HG03575 (cell line): ENCODE data around the gene PRKCG.
"Not testable (repeated sequence)": the region's sequence is repeated elsewhere in the genome, so short reads cannot be mapped to it uniquely, and the experiment has no call there.

Experiments
- ATAC-seq: cut with Tn5 transposase; IDR thresholded peaks from one replicate; pipeline ENCODE4 v1.9.1; 2021; ENCODE audit not compliant: unreplicated experiment, insufficient number of reproducible peaks, low FRiP score; ENCODE audit errors: extremely low read depth

Gene PRKCG

DNA sequence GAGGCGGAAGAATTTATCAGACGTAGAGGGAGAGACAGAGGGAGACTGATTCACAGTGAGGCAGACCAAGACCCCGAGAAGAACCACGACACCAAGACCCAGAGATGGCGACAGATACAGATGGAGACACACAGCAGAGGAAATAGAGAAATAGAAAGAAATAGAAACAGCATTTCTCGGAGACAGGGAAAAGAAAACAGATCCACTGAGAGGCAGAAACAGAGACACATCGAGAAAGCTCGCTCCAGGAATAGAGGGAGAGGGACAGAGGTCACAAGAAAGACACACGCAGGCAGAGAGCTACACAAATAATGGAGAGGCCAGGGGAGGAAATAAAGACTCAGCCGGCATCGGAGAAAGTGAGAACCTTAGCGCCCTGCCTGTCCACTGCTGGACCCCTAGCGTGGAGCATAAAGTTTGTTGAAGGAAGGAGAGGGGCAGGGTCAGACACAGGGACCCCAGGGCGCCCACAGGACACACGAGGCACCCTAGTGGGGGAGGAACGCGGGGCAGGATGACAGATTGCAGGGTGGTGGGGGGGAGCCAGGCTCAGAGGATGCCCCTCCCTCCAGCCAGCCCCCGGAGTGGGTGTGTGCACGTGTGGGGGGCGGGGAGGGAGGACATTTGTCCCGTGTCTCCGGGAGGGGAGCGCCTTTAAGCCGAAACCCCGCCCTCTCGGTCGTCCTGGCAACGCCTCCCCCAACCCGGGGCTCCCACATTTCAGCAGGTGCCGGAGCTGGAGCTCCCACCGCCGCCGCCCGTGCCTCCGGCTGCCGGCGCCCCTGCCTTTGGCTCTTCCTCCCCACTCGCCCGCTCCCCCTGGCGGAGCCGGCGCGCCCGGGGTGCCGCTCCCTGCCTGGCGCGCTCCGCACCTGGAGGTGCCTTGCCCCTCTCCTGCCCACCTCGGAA, at the start of gene PRKCG:
Gene PRKCG, plus strand, starts transcription at position 716 of the 909 bp plus-strand sequence. CDS start 298 bp downstream, outside the sequence.
- ATAC-seq: no peak

DNA sequence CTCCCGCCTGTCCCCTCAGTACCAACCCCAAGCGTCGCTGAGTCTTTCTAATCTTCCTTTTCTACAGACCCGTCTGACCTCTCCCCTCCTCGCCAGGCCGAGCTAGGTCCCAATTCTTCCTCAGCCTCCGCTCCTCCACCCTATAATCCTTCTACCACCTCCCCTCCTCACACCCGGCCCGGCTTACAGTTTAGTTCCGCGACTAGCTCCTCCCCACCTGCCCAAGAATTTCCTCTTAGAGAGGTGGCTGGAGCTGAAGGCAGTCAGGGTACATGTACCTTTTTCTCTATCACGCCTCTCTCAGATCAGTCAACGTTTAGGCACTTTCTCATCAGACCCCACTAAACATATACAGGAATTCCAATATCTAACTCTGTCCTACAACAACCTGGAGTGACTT, 49.1 kb upstream of the PRKCG start:
- ATAC-seq: not testable (repeated sequence)

DNA sequence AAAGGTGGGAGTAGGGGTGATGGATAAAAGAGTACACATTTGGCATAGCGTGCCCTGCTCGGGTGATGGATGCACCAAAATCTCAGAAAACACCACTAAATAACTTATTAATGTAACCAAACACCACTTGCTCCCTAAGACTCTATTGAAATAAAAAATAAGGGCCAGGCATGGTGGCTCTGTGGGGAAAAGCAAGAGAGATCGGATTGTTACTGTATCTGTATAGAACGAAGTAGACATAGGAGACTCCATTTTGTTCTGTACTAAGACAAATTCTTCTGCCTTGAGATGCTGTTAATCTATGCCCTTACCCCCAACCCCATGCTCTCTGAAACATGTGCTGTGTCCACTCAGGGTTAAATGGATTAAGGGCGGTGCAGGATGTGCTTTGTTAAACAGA, 43.6 kb upstream of the PRKCG start:
- not testable (repeated sequence) for ATAC-seq

DNA sequence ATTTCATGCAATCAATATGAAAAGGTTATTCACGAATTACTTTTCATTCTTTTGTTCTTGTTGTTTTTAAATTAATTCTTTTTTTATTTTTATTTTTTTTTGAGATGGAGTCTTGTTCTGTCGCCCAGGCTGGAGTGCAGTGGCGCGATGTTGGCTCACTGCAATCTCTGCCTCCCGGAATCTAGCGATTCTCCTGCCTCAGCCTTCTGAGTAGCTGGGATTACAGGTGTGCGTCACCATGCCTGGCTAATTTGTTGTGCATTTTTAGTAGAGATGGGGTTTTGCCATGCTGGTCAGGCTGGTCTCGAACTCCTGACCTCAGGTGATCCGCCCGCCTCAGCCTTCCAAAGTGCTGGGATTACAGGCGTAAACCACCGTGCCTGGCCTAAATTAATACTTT, 41.8 kb upstream of the PRKCG start:
- not testable (repeated sequence) for ATAC-seq

DNA sequence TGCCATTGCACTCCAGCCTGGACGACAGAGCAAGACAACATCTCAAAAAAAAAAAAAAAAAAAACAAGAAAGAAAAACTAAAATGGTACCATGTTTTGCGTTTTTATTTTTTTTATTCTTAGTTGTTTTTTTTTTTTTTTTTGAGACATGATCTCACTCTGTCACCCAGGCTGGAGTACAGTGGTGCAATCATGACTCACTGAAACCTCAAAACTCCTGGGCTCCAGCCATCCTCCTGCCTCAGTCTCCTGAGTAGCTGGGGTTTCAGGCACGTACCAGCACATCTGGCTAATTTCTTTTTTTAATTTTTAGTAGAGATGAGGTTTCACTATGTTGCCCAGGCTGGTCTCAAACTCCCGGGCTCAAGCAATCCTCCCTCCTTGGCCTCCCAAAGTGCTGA, 41.1 kb upstream of the PRKCG start:
- not testable (repeated sequence) for ATAC-seq

DNA sequence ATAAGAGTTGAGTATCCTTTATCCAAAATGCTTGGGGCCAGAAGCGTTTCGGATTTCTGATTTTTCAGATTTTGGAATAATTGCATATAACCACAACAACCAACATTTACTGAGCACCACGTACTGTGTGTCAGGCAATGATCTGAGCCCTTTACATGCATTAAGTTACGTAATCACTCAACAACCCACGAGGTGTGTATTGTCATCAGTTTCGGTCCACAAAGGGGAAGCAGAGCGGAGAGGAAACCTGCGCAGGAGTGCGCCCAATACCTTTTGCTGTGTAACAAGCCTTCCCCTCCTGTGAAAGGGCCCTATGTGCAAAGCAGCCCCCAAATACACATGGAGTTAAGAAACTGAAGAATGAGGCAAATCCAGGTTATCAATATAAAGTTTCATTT, 37.1 kb upstream of the PRKCG start:
- ATAC-seq: no peak

DNA sequence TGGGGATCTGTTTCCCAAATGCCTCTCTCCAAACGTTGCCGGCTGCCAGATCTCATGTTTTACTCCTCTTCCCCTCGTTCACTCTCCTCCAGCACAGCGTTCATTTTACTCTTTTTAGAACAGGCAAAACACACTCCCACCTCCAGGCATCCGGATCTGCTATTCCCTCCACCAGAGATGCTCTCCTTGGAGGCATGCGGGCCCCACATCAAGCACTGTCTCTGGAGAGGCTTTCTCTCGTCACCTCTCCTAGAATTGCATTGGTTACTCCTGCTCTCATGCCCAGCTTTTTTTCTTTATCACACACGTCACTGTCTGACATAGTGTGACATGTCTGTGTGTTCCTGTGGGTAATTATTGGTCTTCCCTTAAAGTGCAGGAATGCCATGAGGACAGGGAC, 34.4 kb upstream of the PRKCG start:
- ATAC-seq: no peak

DNA sequence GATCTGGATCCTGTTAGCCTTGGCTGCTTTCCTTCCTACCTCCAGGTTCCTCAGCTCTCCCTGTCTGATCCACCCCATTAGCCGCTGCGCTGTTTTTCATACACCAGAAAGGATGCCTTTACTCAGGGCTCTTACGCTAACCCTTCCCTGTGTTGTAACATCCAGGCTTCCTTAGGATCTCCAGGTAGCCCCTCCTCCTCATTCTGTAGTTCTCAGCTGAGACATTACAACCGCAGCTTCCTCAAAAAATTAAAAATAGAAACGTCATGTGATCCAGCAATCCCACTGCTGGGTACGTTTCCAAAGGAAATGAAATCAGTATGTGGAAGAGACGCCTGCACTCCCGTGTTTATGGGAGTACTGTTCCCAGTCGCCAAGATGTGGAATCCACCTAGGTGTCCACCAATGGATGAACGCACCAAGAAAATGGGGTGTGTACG, 32.7 kb upstream of the PRKCG start:
- no peak for ATAC-seq

GRCh38 chr19:53853707-53854106, 28.3 kb upstream of the PRKCG start:
- ATAC-seq: no peak

DNA sequence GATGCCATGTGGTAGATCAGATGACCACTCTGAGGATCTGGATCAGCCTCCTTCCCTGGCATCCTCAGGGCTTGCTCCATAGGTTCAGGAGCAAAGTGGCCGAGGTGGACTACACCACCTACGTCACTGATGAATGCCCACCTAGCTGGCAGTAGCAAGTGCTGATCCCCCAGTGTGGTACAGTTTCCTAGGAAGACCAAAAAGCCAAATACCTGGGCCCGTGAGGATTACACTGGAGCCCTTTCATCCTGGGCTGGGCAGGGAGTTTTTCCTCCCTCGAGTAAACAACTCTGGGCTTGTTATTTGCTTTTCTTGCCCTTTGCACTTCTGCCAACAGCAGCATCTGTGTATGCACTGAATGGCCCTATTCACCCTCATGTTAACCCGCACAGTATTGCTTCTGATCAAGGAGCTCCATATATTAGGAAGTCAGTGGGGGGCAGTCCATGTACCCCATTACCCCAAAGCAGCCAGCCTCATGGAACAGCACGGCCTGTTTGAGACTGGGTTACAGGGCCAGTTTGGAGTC, 17.6 kb upstream of the PRKCG start:
- ATAC-seq: no peak

DNA sequence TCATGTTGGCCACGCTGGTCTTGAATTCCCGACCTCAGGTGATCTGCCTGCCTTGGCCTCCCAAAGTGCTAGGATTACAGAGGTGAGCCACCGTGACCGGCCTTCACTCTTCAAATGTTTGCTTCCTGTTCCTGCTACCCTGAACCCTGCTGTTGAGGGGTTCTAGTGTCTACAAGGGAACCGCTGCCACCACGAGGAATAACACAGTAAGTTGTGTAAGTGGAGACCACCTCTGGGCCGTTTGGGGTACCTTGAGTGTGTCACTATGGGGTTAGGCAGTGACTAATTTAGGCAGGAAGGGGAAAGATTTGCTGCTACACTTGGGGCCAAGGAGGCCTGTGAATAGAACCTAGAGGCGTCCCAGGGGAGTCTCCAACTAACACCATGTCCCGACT, 16.5 kb upstream of the PRKCG start:
- no peak for ATAC-seq

DNA sequence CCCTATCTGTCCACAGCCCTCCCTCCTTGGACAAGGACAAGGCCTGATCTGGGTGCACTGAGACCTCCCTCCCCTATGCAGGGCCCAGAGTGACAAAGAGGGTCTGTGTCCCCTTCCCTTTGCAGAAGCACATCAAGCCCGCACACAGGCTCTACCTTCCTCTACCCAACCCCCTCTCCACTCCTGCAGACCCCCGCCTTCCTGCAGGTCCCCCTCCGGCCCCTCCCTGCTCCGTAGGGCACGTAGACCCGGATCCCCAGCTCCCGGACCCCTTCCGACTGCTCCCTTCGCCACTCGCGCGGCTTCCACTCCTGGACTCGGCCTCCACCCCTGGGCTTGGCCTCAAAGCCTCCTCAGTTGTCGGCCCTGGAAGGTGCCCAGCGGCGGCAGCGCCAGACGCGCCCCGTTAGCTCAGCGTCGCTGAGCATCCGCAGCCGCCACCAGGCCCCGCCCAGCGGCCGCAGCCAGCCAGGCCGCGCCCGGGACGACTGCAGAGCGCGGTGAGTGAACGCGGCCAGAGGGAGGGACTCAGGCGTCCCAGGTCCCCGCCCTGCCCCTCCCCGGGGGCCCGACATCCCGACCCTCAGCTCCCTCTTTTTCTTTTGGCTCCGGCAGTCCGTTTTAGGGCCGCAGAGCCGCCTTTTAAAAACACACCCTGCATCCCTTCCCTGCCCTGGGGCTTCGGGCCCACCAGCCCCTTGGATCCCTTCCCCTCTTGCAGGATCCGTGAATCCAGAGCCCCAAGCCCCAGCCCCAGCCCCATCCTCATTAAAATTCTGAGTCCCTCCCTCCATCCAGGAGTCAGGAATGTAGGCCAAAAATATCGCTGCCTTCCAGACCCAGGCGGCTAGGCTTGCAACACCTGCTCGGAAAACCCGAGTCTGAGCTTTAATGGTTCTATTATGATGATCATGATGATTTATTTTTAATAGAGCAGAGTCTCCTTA, 15.8 kb upstream of the PRKCG start:
- ATAC-seq: no peak

DNA sequence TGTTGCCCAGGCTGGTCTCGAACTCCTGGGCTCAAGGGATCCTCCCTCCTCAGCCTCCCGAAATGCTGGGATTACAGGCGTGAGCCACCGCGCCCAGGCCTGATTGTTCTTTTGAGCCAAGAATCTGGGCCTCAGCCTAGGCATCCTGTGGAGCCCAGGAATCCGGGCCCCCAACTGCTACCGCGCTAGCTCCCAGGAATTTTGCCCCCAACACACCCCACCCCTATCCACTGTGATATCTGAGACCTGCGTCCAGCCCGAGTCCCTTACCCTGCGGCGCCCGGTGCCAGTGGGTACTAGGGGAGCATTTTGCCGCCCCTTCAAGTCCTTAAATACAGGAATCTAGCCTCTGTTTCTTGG, 15.2 kb upstream of the PRKCG start:
- ATAC-seq: no peak

DNA sequence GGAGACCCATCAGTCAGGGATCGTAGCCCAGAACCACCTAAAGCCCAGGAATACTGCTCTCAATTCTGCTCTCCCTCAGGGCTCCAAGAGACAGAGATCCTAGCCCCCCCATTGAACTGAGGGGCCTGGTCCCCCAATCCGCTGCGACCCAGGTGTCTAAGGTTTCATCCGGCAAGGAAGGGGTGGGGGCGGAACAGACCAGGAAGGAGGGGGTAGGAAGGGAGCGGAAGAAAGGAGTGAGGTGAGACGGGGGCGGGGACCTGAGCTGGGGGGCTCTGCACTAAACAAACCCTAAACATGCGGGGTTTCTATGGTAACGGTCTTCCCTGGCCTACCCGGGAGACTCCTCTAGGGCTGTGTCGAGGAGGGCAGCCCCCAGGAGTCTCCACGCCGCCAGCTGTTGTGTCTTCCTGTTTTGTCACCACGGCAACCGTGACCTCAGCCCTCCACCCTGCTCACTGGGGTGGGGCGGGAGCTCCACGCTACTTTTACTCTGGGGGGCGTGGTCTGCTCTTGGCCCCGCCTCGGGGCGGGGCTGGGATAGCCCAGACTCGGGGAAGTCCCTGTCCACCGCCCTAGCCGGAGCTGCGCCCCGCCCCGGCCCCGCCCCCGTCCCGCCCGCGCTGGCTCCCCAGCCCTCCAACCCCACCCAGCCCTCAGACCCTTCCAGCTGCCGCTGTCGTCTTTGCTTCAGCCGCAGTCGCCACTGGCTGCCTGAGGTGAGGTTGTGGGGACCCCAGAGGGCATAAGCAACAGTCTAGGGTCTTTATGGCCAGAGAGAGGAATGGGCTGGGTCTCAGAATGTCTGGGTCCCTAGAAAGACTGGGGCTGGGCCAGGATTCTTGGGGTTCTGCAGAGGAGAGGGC, 14.5 kb upstream of the PRKCG start, which contains the start of gene MYADM:
Gene MYADM, plus strand, starts transcription at position 659 of the 866 bp plus-strand sequence. CDS start 5,647 bp downstream, outside the sequence.
- ATAC-seq: no peak

- no peak for ATAC-seq
Measured at GRCh38 chr19:53868091-53868891, 13.7 kb upstream of the PRKCG start.

GRCh38 chr19:53868892-53869804, 12.8 kb upstream of the PRKCG start:
- no peak for ATAC-seq
